KMS-11 (cell line): ENCODE measurements around the gene YY1AP1.
"Not testable (repeated sequence)": the region's sequence is repeated elsewhere in the genome, so short reads cannot be mapped to it uniquely, and the experiment has no call there.

ENCODE experiments used
- H2AFZ ChIP-seq: fragments of 200-600 bp; sonication (generic); 2 replicates; pipeline ENCODE4 v1.6.1; 2016; ENCODE audit warnings: antibody characterized with exemption, mixed run types, low read depth
- H3K27ac ChIP-seq: fragments of 200-600 bp; sonication (generic); 2 replicates; pipeline ENCODE4 v1.6.1; 2016; ENCODE audit warnings: mild to moderate bottlenecking, mixed run types
- H3K27me3 ChIP-seq: fragments of 200-600 bp; sonication (generic); 2 replicates; pipeline ENCODE4 v1.6.1; 2017; ENCODE audit warnings: mild to moderate bottlenecking, low read depth, mixed run types, moderate library complexity; ENCODE audit not compliant: insufficient read depth
- H3K36me3 ChIP-seq: fragments of 200-600 bp; sonication (generic); 2 replicates; pipeline ENCODE4 v1.6.1; 2017; ENCODE audit warnings: mild to moderate bottlenecking, mixed run types; ENCODE audit not compliant: insufficient read depth
- H3K4me1 ChIP-seq: fragments of 200-600 bp; sonication (generic); 2 replicates; pipeline ENCODE4 v1.6.1; 2016; ENCODE audit warnings: mild to moderate bottlenecking, low read depth, mixed run types; ENCODE audit not compliant: poor library complexity, severe bottlenecking
- H3K4me2 ChIP-seq: fragments of 200-600 bp; sonication (generic); 2 replicates; pipeline ENCODE4 v1.7.0; 2016; ENCODE audit warnings: mild to moderate bottlenecking, mixed run types
- H3K4me3 ChIP-seq: fragments of 200-600 bp; sonication (generic); IDR thresholded peaks from 2 replicates; pipeline ENCODE4 v1.6.1; 2017; ENCODE audit warnings: low read depth, low read length, mixed read lengths; ENCODE audit not compliant: insufficient read depth
- H3K79me2 ChIP-seq: fragments of 200-600 bp; sonication (generic); 2 replicates; pipeline ENCODE4 v1.6.1; 2016; ENCODE audit warnings: low read depth, mixed run types; ENCODE audit not compliant: insufficient read depth
- H3K9ac ChIP-seq: fragments of 200-600 bp; sonication (generic); 2 replicates; pipeline ENCODE4 v1.6.1; 2016; ENCODE audit warnings: mild to moderate bottlenecking, mixed run types
- H4K20me1 ChIP-seq: fragments of 200-600 bp; sonication (generic); 2 replicates; pipeline ENCODE4 v1.6.1; 2016; ENCODE audit warnings: mild to moderate bottlenecking, mixed run types; ENCODE audit not compliant: insufficient read depth
- CTCF ChIP-seq: fragments of 200-600 bp; sonication (generic); conservative IDR thresholded peaks from 2 replicates; pipeline ENCODE4 v1.6.1; 2017; ENCODE audit warnings: low read depth, mild to moderate bottlenecking, antibody characterized with exemption, low read length, moderate library complexity, mixed read lengths

Gene YY1AP1

GRCh38 chr1:155671750-155672149 lies 16.8 kb downstream of the YY1AP1 start:
- H3K27ac ChIP-seq = no peak overlapping the region
- H2AFZ ChIP-seq = no peak overlapping the region
- peaks cover 72% of the 10 kb centered on the region; the same call in 1 of the 2 replicates for H3K36me3 ChIP-seq
- H3K27me3 ChIP-seq = no peaks in the 10 kb centered on the region
- no peak overlapping the region for H3K4me3 ChIP-seq
- H3K4me1 ChIP-seq = no peaks in the 10 kb centered on the region
- H3K9ac ChIP-seq = no peak overlapping the region
- no peaks in the 10 kb centered on the region for H4K20me1 ChIP-seq
- no peak overlapping the region for H3K4me2 ChIP-seq
- TF ChIP-seq CTCF = no peak
- no peaks in the 10 kb centered on the region; the same call in 1 of the 2 replicates for H3K79me2 ChIP-seq

- no peaks in the 10 kb centered on the region for H3K4me1 ChIP-seq
- no peaks in the 10 kb centered on the region for H3K27me3 ChIP-seq
- peaks cover 63% of the 10 kb centered on the region; the same call in 1 of the 2 replicates for H3K36me3 ChIP-seq
- no peak overlapping the region for H3K4me2 ChIP-seq
- H2AFZ ChIP-seq = no peak overlapping the region
- no peak overlapping the region for H3K27ac ChIP-seq
- no peak overlapping the region for H3K4me3 ChIP-seq
- no peaks in the 10 kb centered on the region for H4K20me1 ChIP-seq
- H3K9ac ChIP-seq = no peak overlapping the region
- TF ChIP-seq CTCF = no peak
- no peaks in the 10 kb centered on the region; the same call in 1 of the 2 replicates for H3K79me2 ChIP-seq
These were observed 19.1 kb downstream of the YY1AP1 start for GRCh38 chr1:155669233-155670162.

GRCh38 chr1:155661239-155661638 lies 27.3 kb downstream of the YY1AP1 start:
- H3K4me1 ChIP-seq, H3K4me2 ChIP-seq, H3K4me3 ChIP-seq, H3K79me2 ChIP-seq, H3K27me3 ChIP-seq, H3K9ac ChIP-seq, H4K20me1 ChIP-seq, H3K27ac ChIP-seq, H2AFZ ChIP-seq: not testable (repeated sequence)
- H3K36me3 ChIP-seq = peaks cover 33% of the 10 kb centered on the region; the same call in 1 of the 2 replicates

- Histone ChIP-seq H3K36me3 (peaks cover 19% of the 10 kb centered on the region; the same call in 1 of the 2 replicates), H3K4me2 (no peak overlapping the region), H3K4me3 (no peak overlapping the region), H3K4me1 (no peaks in the 10 kb centered on the region), H3K79me2 (no peaks in the 10 kb centered on the region), H4K20me1 (no peaks in the 10 kb centered on the region), H3K27ac (no peak overlapping the region), H2AFZ (no peak overlapping the region), H3K27me3 (no peaks in the 10 kb centered on the region), H3K9ac (no peak overlapping the region)
- TF ChIP-seq CTCF = no peak
These were observed 31.1 kb downstream of the YY1AP1 start for GRCh38 chr1:155657463-155657862.

- no peaks in the 10 kb centered on the region for H3K36me3 ChIP-seq
- H4K20me1 ChIP-seq = no peaks in the 10 kb centered on the region
- no peaks in the 10 kb centered on the region; the same call in 1 of the 2 replicates for H3K27me3 ChIP-seq
- H3K79me2 ChIP-seq = no peaks in the 10 kb centered on the region
- H3K4me3 ChIP-seq = no peak overlapping the region
- TF ChIP-seq CTCF = no peak
- no peak overlapping the region for H3K4me2 ChIP-seq
- no peak overlapping the region for H3K27ac ChIP-seq
- no peaks in the 10 kb centered on the region for H3K4me1 ChIP-seq
- no peak overlapping the region for H2AFZ ChIP-seq
- no peak overlapping the region for H3K9ac ChIP-seq
These were observed 35.6 kb downstream of the YY1AP1 start for GRCh38 chr1:155652951-155653350.
